Kidney (tissue), 14 donors: ENCODE results near the gene CBR3. TPM values are rescaled to one million over a fixed set of nuclear protein-coding genes. Genes with fewer than 3 reads are reported as not detected.

ENCODE experiments used
- DNase-seq, 5 donors: peaks; one replicate each; pipeline ENCODE4 v3.0.0-alpha.2; 2013 to 2020
- FAIRE-seq: peaks from 2 replicates; lab custom pipeline; 2012; peaks lifted over from hg19 to GRCh38; lab: Jason Lieb, UNC
- H3K27ac ChIP-seq, 2 donors: one replicate each; pipeline ENCODE4 v1.7.0; 2013; ENCODE audit warnings: low read depth in 2 of 2, low read length in 2 of 2, inconsistent platforms in 1 of 2
- H3K27me3 ChIP-seq: one replicate; pipeline ENCODE4 v1.7.1; 2013; ENCODE audit warnings: low read length, inconsistent platforms; ENCODE audit not compliant: control insufficient read depth, insufficient read depth
- H3K36me3 ChIP-seq, 3 donors: one replicate each; pipeline versions ENCODE4 v1.7.0 to v1.7.1; 2013; ENCODE audit warnings: low read length in 3 of 3, control low read depth in 1 of 3, inconsistent platforms in 1 of 3; ENCODE audit not compliant: insufficient read depth in 3 of 3, control insufficient read depth in 2 of 3
- H3K4me1 ChIP-seq, 3 donors: one replicate each; pipeline versions ENCODE4 v1.7.0 to v1.7.1; 2013; ENCODE audit warnings: low read length in 3 of 3, inconsistent platforms in 1 of 3, low read depth in 1 of 3; ENCODE audit not compliant: control insufficient read depth in 2 of 3, insufficient read depth in 2 of 3
- H3K4me3 ChIP-seq, 3 donors: one replicate each; pipeline versions ENCODE4 v1.7.0 to v1.8.1; 2013; ENCODE audit warnings: low read length in 3 of 3, control low read depth in 1 of 3, inconsistent platforms in 1 of 3
- H3K9ac ChIP-seq, 3 donors: one replicate each; pipeline versions ENCODE4 v1.7.0 to v1.7.1; 2013; ENCODE audit warnings: low read length in 3 of 3, control low read depth in 1 of 3, inconsistent platforms in 1 of 3
- H3K9me3 ChIP-seq, 3 donors: one replicate each; pipeline versions ENCODE4 v1.7.0 to v1.7.1; 2013; ENCODE audit warnings: low read length in 3 of 3, control low read depth in 1 of 3, inconsistent platforms in 1 of 3; ENCODE audit not compliant: control insufficient read depth in 2 of 3, insufficient read depth in 1 of 3
- CTCF ChIP-seq: IDR thresholded peaks from 3 replicates; pipeline ENCODE4 v1.5.1; 2012; ENCODE audit warnings: mild to moderate bottlenecking, moderate library complexity, borderline replicate concordance; ENCODE audit not compliant: insufficient read depth; ENCODE audit errors: extremely low read depth
- intact Hi-C: fragments of 100-400 bp; cut with DNase I; formaldehyde crosslinking; loops from one replicate; pipeline ENCODE4 v1.11.1; 2022
- polyA plus RNA-seq: library from polyadenylated mRNA; stranded (reverse); fragments of 350-450 nt; fragmentation: Illumina TruSeq; extraction: RNeasy Lipid Tissue Mini Kit (QIAGEN cat#74804); gene quantifications from one replicate; pipeline ENCODE4 v1.2.3, GENCODE V29; 2014; ENCODE audit warnings: low read depth, low replicate concordance; ENCODE audit not compliant: insufficient read depth
- total RNA-seq: library from RNA; stranded (reverse); fragmentation: NEBNext Ultra II Directional; extraction: Animal tissue kit (Norgen Biotek cat#: 25700); gene quantifications from one replicate; pipeline ENCODE4 v1.2.1, GENCODE V29; 2021
- donor health status: control.
- donor health status: control.
- donor health status: control.
- donor health status: control.
- donor health status: control.
- donor health status: DM: yes; HTN: yes; CAD: no.
- donor health status: Normal renal cell carcinoma (clear cell type).

Gene CBR3
- total and polyA plus RNA-seq, 2 donors from 2014 or later = 2.6 to 5.9 TPM

- intact Hi-C loops = no loop called here
- DNase-seq (peak in 2 of 5 donors; percentile 78 to 91), FAIRE-seq (no peak)
- Histone ChIP-seq H3K27me3 (no peaks in the 10 kb centered on the region), H3K36me3 (no peaks in the 10 kb centered on the region), H3K9ac (no peak overlapping the region), H3K27ac (no peak overlapping the region), H3K9me3 (peaks cover 0 to 2% (median 0%) of the 10 kb centered on the region in 3 donors), H3K4me3 (no peak overlapping the region), H3K4me1 (no peaks in the 10 kb centered on the region)
- no peak for TF ChIP-seq CTCF
These were observed 14.5 kb upstream of the CBR3 start for GRCh38 chr21:36120304-36120888.

- no peak for FAIRE-seq
- Histone ChIP-seq H3K27ac (no peak overlapping the region), H3K9ac (no peak overlapping the region), H3K36me3 (no peaks in the 10 kb centered on the region), H3K4me3 (no peak overlapping the region), H3K4me1 (no peaks in the 10 kb centered on the region), H3K9me3 (no peaks in the 10 kb centered on the region), H3K27me3 (no peaks in the 10 kb centered on the region)
- intact Hi-C loops = no loop called here
- TF ChIP-seq CTCF = no peak
- DNase-seq = peak in 1 of 5 donors; percentile 32
These were observed 11.9 kb upstream of the CBR3 start for GRCh38 chr21:36122977-36123376.

GRCh38 chr21:36124395-36124794 is 10.5 kb upstream of the CBR3 start:
- no peak overlapping the region for H3K27ac ChIP-seq
- DNase-seq (peak in 1 of 5 donors; percentile 7), FAIRE-seq (no peak)
- no peaks in the 10 kb centered on the region for H3K9me3 ChIP-seq
- H3K36me3 ChIP-seq = no peaks in the 10 kb centered on the region
- no peaks in the 10 kb centered on the region for H3K27me3 ChIP-seq
- H3K4me3 ChIP-seq = no peak overlapping the region
- no peak overlapping the region for H3K9ac ChIP-seq
- intact Hi-C loops = no loop called here
- H3K4me1 ChIP-seq = no peaks in the 10 kb centered on the region
- TF ChIP-seq CTCF = no peak
